Epithelial cell of proximal tubule (primary cell): ENCODE results near the gene FCHSD2. TPM values are rescaled to one million over a fixed set of nuclear protein-coding genes. Genes with fewer than 3 reads are reported as not detected.

ENCODE experiments used
- DNase-seq: peaks from one replicate; pipeline ENCODE4 v3.0.0-alpha.2; 2011; ENCODE audit warnings: low read depth
- H3K4me3 ChIP-seq: 2 replicates; pipeline ENCODE4 v1.5.1; 2011; ENCODE audit warnings: low read depth, mild to moderate bottlenecking, low read length
- total RNA-seq: library from RNA; depleted of rRNA; stranded (reverse); fragments of >200 nt; gene quantifications from 2 replicates; pipeline ENCODE4 v1.2.3, GENCODE V29; 2015
- TF ChIP-seq, protein P1 (sequence below): conservative IDR thresholded peaks from 2 replicates; pipeline ENCODE4 v1.5.1; 2012; ENCODE audit warnings: low read depth, mild to moderate bottlenecking, low read length

The FCHSD2 gene
- 6.0 and 8.8 TPM in 2 replicates for total RNA-seq

GRCh38 chr11:73142128-73142377 is at the start of gene FCHSD2:
Gene FCHSD2 (minus strand): TSS chr11:73142318. CDS start chr11:73141877, 441 bp downstream.
- TF ChIP-seq, protein P1, sequence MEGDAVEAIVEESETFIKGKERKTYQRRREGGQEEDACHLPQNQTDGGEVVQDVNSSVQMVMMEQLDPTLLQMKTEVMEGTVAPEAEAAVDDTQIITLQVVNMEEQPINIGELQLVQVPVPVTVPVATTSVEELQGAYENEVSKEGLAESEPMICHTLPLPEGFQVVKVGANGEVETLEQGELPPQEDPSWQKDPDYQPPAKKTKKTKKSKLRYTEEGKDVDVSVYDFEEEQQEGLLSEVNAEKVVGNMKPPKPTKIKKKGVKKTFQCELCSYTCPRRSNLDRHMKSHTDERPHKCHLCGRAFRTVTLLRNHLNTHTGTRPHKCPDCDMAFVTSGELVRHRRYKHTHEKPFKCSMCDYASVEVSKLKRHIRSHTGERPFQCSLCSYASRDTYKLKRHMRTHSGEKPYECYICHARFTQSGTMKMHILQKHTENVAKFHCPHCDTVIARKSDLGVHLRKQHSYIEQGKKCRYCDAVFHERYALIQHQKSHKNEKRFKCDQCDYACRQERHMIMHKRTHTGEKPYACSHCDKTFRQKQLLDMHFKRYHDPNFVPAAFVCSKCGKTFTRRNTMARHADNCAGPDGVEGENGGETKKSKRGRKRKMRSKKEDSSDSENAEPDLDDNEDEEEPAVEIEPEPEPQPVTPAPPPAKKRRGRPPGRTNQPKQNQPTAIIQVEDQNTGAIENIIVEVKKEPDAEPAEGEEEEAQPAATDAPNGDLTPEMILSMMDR: no peak
- no peak for DNase-seq
- peak within 1 kb of the TSS; percentile 97 for H3K4me3 ChIP-seq

DNA sequence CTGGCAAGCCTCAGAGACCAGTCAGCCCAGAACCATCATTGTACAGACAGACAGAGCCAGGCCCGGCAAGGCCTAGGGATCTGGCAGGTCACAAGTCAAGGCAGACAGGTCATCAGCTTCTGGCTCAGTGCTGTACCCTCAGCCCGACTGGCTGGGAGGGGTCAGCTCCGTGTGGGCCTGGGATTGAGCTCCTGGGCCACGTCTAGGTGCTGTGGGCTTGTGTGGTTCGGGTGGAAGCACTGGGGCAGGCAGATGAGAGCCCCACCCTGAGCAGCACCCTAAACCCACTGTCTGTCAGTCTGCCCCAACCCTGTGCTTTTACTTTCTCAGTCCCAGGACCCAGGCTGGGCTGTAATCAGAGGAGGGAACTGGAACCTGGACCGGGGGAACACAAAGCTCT is 49.0 kb upstream of the FCHSD2 start:
- no peak overlapping the region for H3K4me3 ChIP-seq
- DNase-seq: no peak
- TF ChIP-seq, protein P1: no peak

- no peak for DNase-seq
These were observed 48.4 kb upstream of the FCHSD2 start for GRCh38 chr11:73190557-73190885.

GRCh38 chr11:73189723-73190556 is 47.8 kb upstream of the FCHSD2 start:
- TF ChIP-seq, protein P1: no peak
- H3K4me3 ChIP-seq: no peak overlapping the region

More at GRCh38 chr11:73190557-73190885, 48.4 kb upstream of the FCHSD2 start:
- H3K4me3 ChIP-seq: no peak overlapping the region
- TF ChIP-seq, protein P1: no peak

GRCh38 chr11:73189315-73189714 is 47.2 kb upstream of the FCHSD2 start:
- TF ChIP-seq, protein P1: no peak
- DNase-seq: no peak

More at GRCh38 chr11:73189723-73190556, 47.8 kb upstream of the FCHSD2 start:
- DNase-seq: no peak

DNA sequence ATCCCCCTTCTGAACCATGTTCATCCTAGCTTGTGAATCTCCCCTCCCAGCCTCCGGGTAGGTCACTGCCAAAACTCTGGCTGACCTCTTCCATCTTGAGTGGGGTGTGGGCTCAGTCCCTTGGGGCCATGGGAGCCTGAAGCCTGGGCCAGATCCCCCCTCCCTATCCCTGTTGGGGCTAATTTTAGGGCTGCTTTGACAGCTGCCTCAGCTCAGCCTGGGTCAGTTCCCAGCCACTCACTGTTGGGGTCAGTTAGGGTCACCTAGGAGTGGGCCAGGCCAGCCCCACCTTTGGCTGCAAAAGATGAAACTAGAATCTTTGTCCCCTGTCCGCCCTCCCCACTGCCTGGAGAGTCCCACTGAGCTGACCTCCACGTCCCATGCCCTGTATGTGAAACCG is 46.2 kb upstream of the FCHSD2 start:
- no peak for DNase-seq
- H3K4me3 ChIP-seq: no peak overlapping the region
- TF ChIP-seq, protein P1: no peak

More at GRCh38 chr11:73189315-73189714, 47.2 kb upstream of the FCHSD2 start:
- no peak overlapping the region for H3K4me3 ChIP-seq

DNA sequence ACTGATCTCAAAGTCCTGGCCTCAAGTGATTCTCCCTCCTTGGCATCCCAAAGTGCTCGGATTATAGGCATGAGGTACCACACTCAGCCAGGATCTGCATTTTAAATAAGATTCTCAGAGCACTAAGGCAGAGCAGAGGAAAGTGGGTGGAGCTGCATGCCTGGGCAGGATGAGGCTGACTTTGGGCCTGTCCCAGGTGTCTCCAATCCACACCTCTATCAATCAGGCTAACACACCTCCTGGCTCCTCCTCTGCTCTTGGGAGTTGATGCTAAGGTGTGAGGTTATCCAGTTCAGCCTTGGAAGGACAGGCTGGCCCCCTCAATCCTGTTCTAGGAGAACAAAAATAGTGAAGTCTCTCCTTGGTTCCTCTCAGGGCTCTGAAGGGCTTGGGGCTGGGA is 45.7 kb upstream of the FCHSD2 start:
- TF ChIP-seq, protein P1: no peak
- H3K4me3 ChIP-seq: no peak overlapping the region
- DNase-seq: no peak
